ENCODE measurements around the gene WWC2.
"Not testable (repeated sequence)": the region's sequence is repeated elsewhere in the genome, so short reads cannot be mapped to it uniquely, and the experiment has no call there.

The WWC2 gene

GRCh38 chr4:183185018-183185417, 86.0 kb downstream of the WWC2 start:
- no peak for DNase-seq

DNA sequence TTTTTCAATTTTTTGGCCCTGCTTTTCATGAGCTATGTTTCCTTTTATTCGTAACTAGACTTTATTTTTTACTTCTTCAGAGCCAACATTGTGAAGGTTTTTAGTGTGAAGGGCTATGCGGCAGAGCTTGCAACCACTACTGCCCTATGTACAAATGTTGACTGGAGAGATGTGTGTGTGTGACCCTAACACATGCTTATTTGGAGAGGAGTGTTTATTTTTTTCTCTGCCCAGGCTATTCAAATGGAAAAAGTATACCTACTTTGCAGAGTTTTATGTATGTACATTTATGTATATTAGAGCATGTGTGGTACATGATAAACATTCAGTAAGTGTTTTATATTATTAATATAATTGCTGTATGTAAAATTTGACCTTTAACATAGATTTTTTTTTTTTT, 86.5 kb downstream of the WWC2 start:
- intact Hi-C loops (cut with DNase I; ENCODE audit: low total_unique reads), result no loop called here
- H3K9me3 ChIP-seq, result no peaks in the 10 kb centered on the region
- no peak for DNase-seq
- H3K4me1 ChIP-seq, result no peaks in the 10 kb centered on the region
- no peak for TF ChIP-seq CTCF (IDR thresholded peaks at IDR 0.05)
- H3K27ac ChIP-seq, result no peak overlapping the region
- no peaks in the 10 kb centered on the region for H3K27me3 ChIP-seq
- H3K4me3 ChIP-seq, result no peak overlapping the region
- H3K36me3 ChIP-seq, result no peaks in the 10 kb centered on the region

More at GRCh38 chr4:183185018-183185417, 86.0 kb downstream of the WWC2 start:
- intact Hi-C loops (cut with DNase I; ENCODE audit: low total_unique reads), result no loop called here
- no peak for TF ChIP-seq CTCF (IDR thresholded peaks at IDR 0.05)
- H3K9me3 ChIP-seq, result no peaks in the 10 kb centered on the region
- no peaks in the 10 kb centered on the region for H3K27me3 ChIP-seq
- H3K27ac ChIP-seq, result no peak overlapping the region
- no peaks in the 10 kb centered on the region for H3K4me1 ChIP-seq
- H3K4me3 ChIP-seq, result no peak overlapping the region
- H3K36me3 ChIP-seq, result no peaks in the 10 kb centered on the region

- peaks cover 0 to 4% (median 0%) of the 10 kb centered on the region in 4 donors for H3K4me1 ChIP-seq
- no peak for TF ChIP-seq CTCF (IDR thresholded peaks at IDR 0.05)
- no peak for DNase-seq
- H3K4me3 ChIP-seq, result no peak overlapping the region
- H3K27ac ChIP-seq, result no peak overlapping the region
- H3K27me3 ChIP-seq, result no peaks in the 10 kb centered on the region
- H3K9me3 ChIP-seq, result no peaks in the 10 kb centered on the region
- intact Hi-C loops (cut with DNase I; ENCODE audit: low total_unique reads), result no loop called here
- no peaks in the 10 kb centered on the region for H3K36me3 ChIP-seq
Observed at GRCh38 chr4:183186813-183187212, 87.8 kb downstream of the WWC2 start.

- intact Hi-C loops (cut with DNase I; ENCODE audit: low total_unique reads), result no loop called here
- no peak for TF ChIP-seq CTCF (IDR thresholded peaks at IDR 0.05)
- Histone ChIP-seq H3K9me3 (no peaks in the 10 kb centered on the region), H3K27me3 (no peaks in the 10 kb centered on the region), H3K27ac (no peak overlapping the region), H3K36me3 (no peaks in the 10 kb centered on the region), H3K4me3 (no peak overlapping the region), H3K4me1 (peaks cover 0 to 12% (median 0%) of the 10 kb centered on the region in 4 donors)
- no peak for DNase-seq
Observed at GRCh38 chr4:183190900-183191527, 92.0 kb downstream of the WWC2 start.

- Histone ChIP-seq H3K27ac (no peak overlapping the region), H3K36me3 (peaks cover 0 to 4% (median 0%) of the 10 kb centered on the region in 3 donors), H3K4me3 (no peak overlapping the region), H3K4me1 (peaks cover 0 to 12% (median 0%) of the 10 kb centered on the region in 4 donors), H3K9me3 (no peaks in the 10 kb centered on the region), H3K27me3 (no peaks in the 10 kb centered on the region)
- DNase-seq, result no peak
- intact Hi-C loops (cut with DNase I; ENCODE audit: low total_unique reads), result no loop called here
- no peak for TF ChIP-seq CTCF (IDR thresholded peaks at IDR 0.05)
Observed at GRCh38 chr4:183191630-183192029, 92.6 kb downstream of the WWC2 start.

GRCh38 chr4:183192571-183192970, 93.5 kb downstream of the WWC2 start:
- Histone ChIP-seq H3K36me3 (peaks cover 0 to 4% (median 0%) of the 10 kb centered on the region in 3 donors), H3K27me3 (no peaks in the 10 kb centered on the region), H3K4me1 (peaks cover 0 to 12% (median 0%) of the 10 kb centered on the region in 4 donors), H3K9me3 (no peaks in the 10 kb centered on the region), H3K4me3 (no peak overlapping the region), H3K27ac (no peak overlapping the region)
- no peak for DNase-seq
- TF ChIP-seq CTCF (IDR thresholded peaks at IDR 0.05), result no peak
- intact Hi-C loops (cut with DNase I; ENCODE audit: low total_unique reads), result no loop called here

DNA sequence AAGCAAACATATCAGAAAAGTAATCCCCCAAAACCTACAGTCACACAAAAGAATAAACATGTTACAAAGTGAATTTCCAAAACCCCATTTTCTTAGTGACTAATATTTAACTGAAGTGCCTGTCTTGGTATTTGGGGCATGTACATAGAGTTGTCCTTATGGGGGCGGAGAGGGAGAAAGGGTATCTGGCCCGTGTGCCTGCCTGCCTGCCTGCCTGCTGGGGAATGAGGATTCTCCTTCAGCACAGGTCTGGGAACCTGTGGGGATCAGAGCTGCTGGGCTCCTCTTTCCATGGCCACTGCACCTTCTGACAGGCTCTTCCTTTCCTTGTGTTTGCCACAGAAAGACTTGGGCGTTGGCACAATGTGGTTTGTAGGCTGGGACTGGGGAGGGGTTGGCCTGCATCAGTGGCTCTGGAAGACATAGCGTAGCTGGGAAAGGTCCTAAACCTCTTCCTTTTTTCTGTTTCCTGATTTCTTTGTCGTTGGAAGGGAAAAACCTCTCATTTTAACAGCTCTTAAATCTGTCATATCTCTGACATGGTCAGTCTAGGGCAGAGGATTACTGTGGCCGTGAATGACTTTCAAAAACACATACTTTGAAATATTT, 94.8 kb downstream of the WWC2 start:
- H3K4me3 ChIP-seq; H3K36me3 ChIP-seq; intact Hi-C loops (cut with DNase I; ENCODE audit: low total_unique reads); H3K27me3 ChIP-seq; H3K27ac ChIP-seq; H3K9me3 ChIP-seq: not testable (repeated sequence)
- peaks cover 0 to 12% (median 0%) of the 10 kb centered on the region in 4 donors for H3K4me1 ChIP-seq
- peak in 1 of 2 donors; percentile 32 for DNase-seq
